Neural cell (in vitro differentiated cells): ENCODE measurements around the gene TMEM43.

Source experiments
- EP300 ChIP-seq: fragments of 450-650 bp; conservative IDR thresholded peaks from 2 replicates; pipeline ENCODE4 v1.6.1; 2014; ENCODE audit warnings: antibody characterized with exemption, mild to moderate bottlenecking, moderate library complexity; ENCODE audit not compliant: poor library complexity, severe bottlenecking
- EZH2 ChIP-seq: fragments of 200-600, 300-800 bp; shearing (Covaris generic), sonication (generic); IDR thresholded peaks from 2 replicates; pipeline ENCODE4 v1.6.1; 2014; ENCODE audit warnings: antibody characterized with exemption, low read length, borderline replicate concordance, mild to moderate bottlenecking; ENCODE audit not compliant: insufficient read depth, poor library complexity, severe bottlenecking
- POLR2AphosphoS5 ChIP-seq: IDR thresholded peaks from 2 replicates; pipeline ENCODE4 v1.6.1; 2012
- RAD21 ChIP-seq: fragments of 450-650 bp; conservative IDR thresholded peaks from 2 replicates; pipeline ENCODE4 v1.6.1; 2014; ENCODE audit warnings: antibody characterized with exemption, mild to moderate bottlenecking, moderate library complexity
- TAF1 ChIP-seq: IDR thresholded peaks from 2 replicates; pipeline ENCODE4 v1.6.1; 2012; ENCODE audit warnings: low read depth
- TF ChIP-seq, protein P1 (sequence below): fragments of 450-650 bp; IDR thresholded peaks from 2 replicates; pipeline ENCODE4 v1.5.1; 2014; ENCODE audit warnings: antibody characterized with exemption, mild to moderate bottlenecking, moderate library complexity; ENCODE audit not compliant: poor library complexity, severe bottlenecking

DNA sequence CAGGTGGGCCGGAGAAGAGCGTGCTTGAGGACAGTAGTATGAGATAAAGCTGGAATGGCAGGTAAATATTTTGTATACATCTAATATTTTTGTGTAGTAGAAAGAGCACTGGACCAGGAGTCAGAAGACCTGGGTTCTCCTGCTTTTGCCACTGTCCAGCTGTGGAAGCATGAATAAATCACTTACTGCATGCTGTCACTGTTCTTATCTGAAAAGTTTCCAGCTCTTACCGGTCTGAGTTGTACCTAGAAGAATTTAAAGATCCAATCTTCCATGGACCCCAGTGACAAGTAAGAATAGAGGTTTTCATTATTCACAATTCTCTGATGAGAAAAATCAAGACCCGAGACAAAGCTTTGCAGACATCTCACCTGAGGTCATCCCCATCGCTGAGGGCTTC lies 47.6 kb downstream of the TMEM43 start:
- TF ChIP-seq, protein P1, sequence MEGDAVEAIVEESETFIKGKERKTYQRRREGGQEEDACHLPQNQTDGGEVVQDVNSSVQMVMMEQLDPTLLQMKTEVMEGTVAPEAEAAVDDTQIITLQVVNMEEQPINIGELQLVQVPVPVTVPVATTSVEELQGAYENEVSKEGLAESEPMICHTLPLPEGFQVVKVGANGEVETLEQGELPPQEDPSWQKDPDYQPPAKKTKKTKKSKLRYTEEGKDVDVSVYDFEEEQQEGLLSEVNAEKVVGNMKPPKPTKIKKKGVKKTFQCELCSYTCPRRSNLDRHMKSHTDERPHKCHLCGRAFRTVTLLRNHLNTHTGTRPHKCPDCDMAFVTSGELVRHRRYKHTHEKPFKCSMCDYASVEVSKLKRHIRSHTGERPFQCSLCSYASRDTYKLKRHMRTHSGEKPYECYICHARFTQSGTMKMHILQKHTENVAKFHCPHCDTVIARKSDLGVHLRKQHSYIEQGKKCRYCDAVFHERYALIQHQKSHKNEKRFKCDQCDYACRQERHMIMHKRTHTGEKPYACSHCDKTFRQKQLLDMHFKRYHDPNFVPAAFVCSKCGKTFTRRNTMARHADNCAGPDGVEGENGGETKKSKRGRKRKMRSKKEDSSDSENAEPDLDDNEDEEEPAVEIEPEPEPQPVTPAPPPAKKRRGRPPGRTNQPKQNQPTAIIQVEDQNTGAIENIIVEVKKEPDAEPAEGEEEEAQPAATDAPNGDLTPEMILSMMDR: no peak
- TF ChIP-seq EP300 (no peak), EZH2 (no peak), TAF1 (no peak), RAD21 (no peak), POLR2AphosphoS5 (no peak)
